SU-DHL-6 (cell line): Measurements from ENCODE around the gene JPH4.

ENCODE experiments used
- H2AFZ ChIP-seq: fragments of 200-600 bp; sonication (generic); 2 replicates; pipeline ENCODE4 v1.6.1; 2014; ENCODE audit warnings: low read depth, mild to moderate bottlenecking, moderate library complexity, mixed read lengths, antibody characterized with exemption, low read length; ENCODE audit not compliant: severe bottlenecking
- H3F3A ChIP-seq: fragments of 200-600 bp; shearing (Covaris generic); 2 replicates; pipeline ENCODE4 v1.6.0; 2016; ENCODE audit warnings: antibody characterized with exemption, mild to moderate bottlenecking; ENCODE audit not compliant: insufficient read depth
- H3K27ac ChIP-seq: fragments of 200-600 bp; sonication (generic); 2 replicates; pipeline ENCODE4 v1.5.1; 2016; ENCODE audit warnings: low read depth, mild to moderate bottlenecking, low read length, moderate library complexity, mixed read lengths
- H3K27me3 ChIP-seq: fragments of 200-600 bp; sonication (generic), shearing (Covaris generic); 2 replicates; pipeline ENCODE4 v1.6.0; 2014; ENCODE audit warnings: mild to moderate bottlenecking, low read length
- H3K36me3 ChIP-seq: fragments of 200-600 bp; sonication (generic); 2 replicates; pipeline ENCODE4 v1.6.1; 2014; ENCODE audit warnings: mild to moderate bottlenecking, low read length, mixed read lengths
- H3K4me2 ChIP-seq: fragments of 300-600, 200-600 bp; shearing (Covaris generic), sonication (generic); 2 replicates; pipeline ENCODE4 v1.6.0; 2014; ENCODE audit warnings: low read length, low read depth, mild to moderate bottlenecking; ENCODE audit not compliant: poor library complexity, severe bottlenecking
- H3K4me3 ChIP-seq: fragments of 200-600 bp; sonication (generic); 2 replicates; pipeline ENCODE4 v1.5.1; 2014; ENCODE audit warnings: antibody characterized with exemption, low read length, mild to moderate bottlenecking, mixed read lengths; ENCODE audit not compliant: insufficient read depth, poor library complexity, severe bottlenecking
- H3K79me2 ChIP-seq: fragments of 200-600 bp; sonication (generic); 2 replicates; pipeline ENCODE4 v1.6.1; 2014; ENCODE audit warnings: mild to moderate bottlenecking, low read length, moderate library complexity; ENCODE audit not compliant: insufficient read depth
- H3K9ac ChIP-seq: fragments of 200-600 bp; sonication (generic); 2 replicates; pipeline ENCODE4 v1.7.0; 2014; ENCODE audit warnings: mild to moderate bottlenecking, low read length
- H3K9me2 ChIP-seq: fragments of 200-600 bp; sonication (generic); replicated peaks from 2 replicates; pipeline ENCODE4 v1.6.1; 2014; ENCODE audit warnings: low read length; ENCODE audit not compliant: insufficient read depth
- H3K9me3 ChIP-seq: fragments of 200-600 bp; sonication (generic); 2 replicates; pipeline ENCODE4 v1.6.1; 2014; ENCODE audit warnings: low read length, mixed read lengths; ENCODE audit not compliant: insufficient read depth
- H4K20me1 ChIP-seq: fragments of 200-600 bp; sonication (generic); 2 replicates; pipeline ENCODE4 v1.6.1; 2014; ENCODE audit warnings: low read depth, mild to moderate bottlenecking, antibody characterized with exemption, low read length, moderate library complexity, mixed read lengths
- EZH2phosphoT487 ChIP-seq: fragments of 200-600 bp; sonication (generic), shearing (Covaris generic); conservative IDR thresholded peaks from 2 replicates; pipeline ENCODE4 v1.6.1; 2018; ENCODE audit warnings: mild to moderate bottlenecking, antibody characterized with exemption, low read length, moderate library complexity, mixed read lengths
- TF ChIP-seq, protein P1 (sequence below): fragments of 200-600 bp; sonication (generic); IDR thresholded peaks from one replicate; pipeline ENCODE4 v1.5.1; 2017; ENCODE audit warnings: antibody characterized with exemption, mild to moderate bottlenecking, low read length, moderate library complexity; ENCODE audit not compliant: insufficient read depth, poor library complexity, severe bottlenecking

JPH4 gene

DNA sequence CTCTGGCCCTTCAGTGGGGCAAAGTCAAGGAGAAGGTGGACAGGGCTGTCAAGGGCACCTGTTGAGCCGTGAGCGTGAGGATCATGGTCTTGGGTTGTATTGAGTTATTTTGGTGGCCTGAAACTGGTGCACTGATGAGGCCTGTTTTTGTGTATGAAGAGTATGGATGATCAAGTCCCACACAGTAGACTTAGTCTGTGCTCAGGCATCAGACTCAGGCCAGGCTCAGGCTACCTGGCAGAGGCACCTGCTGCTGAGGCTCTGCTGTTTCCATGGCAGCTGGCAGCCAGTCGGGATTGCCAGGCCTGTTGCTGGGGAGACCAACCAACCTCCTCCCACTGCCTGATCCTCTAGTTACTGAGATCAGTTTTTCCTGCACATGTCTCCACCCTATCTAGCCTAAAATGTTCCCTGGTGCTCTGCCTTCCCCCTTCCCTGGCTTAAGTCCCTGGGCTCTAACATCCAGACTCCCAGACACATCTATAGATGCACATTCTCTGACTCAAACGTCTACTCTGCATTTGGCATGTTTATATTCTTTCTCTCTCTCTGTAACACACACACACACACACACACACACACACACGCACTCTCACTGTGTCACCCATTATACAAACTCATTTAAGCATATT is 5.1 kb downstream of the JPH4 start:
- no peak overlapping the region for H3K9ac ChIP-seq
- H3K36me3 ChIP-seq, result no peaks in the 10 kb centered on the region
- no peaks in the 10 kb centered on the region for H3K27me3 ChIP-seq
- H3K27ac ChIP-seq, result no peak overlapping the region
- H3K9me2 ChIP-seq, result no peaks in the 10 kb centered on the region
- H3K79me2 ChIP-seq, result no peaks in the 10 kb centered on the region
- no peaks in the 10 kb centered on the region for H3K9me3 ChIP-seq
- no peak overlapping the region for H2AFZ ChIP-seq
- H3K4me3 ChIP-seq, result no peak overlapping the region
- H3K4me2 ChIP-seq, result no peak overlapping the region
- H3F3A ChIP-seq, result peaks cover 9% of the 10 kb centered on the region; the same call in 1 of the 2 replicates
- TF ChIP-seq, protein P1, sequence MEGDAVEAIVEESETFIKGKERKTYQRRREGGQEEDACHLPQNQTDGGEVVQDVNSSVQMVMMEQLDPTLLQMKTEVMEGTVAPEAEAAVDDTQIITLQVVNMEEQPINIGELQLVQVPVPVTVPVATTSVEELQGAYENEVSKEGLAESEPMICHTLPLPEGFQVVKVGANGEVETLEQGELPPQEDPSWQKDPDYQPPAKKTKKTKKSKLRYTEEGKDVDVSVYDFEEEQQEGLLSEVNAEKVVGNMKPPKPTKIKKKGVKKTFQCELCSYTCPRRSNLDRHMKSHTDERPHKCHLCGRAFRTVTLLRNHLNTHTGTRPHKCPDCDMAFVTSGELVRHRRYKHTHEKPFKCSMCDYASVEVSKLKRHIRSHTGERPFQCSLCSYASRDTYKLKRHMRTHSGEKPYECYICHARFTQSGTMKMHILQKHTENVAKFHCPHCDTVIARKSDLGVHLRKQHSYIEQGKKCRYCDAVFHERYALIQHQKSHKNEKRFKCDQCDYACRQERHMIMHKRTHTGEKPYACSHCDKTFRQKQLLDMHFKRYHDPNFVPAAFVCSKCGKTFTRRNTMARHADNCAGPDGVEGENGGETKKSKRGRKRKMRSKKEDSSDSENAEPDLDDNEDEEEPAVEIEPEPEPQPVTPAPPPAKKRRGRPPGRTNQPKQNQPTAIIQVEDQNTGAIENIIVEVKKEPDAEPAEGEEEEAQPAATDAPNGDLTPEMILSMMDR, result no peak
- no peak for TF ChIP-seq EZH2phosphoT487
- no peaks in the 10 kb centered on the region for H4K20me1 ChIP-seq

DNA sequence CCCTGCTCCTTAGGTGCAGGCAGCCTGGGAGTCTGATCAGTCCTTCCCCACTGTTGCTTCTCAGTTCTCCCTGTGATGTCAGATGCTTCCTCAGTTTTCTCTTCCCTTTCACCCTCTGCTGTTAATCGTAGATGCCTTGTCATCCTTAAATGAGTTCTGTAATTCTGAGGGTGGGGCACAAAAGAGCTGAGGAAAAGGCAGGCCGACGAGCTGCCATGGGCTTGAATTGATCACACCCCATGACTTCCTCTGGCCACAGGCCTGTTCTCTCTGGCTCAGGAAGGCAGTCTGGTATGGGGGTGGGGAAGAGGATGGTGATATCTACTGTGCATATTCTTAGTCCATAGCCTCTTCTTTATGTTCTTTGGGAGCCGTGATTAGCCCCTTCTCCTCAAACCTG is 5.8 kb downstream of the JPH4 start:
- Histone ChIP-seq H2AFZ (no peak overlapping the region), H3K27ac (no peak overlapping the region), H3K36me3 (no peaks in the 10 kb centered on the region), H3K9ac (no peak overlapping the region), H3K79me2 (no peaks in the 10 kb centered on the region), H4K20me1 (no peaks in the 10 kb centered on the region), H3K4me3 (no peak overlapping the region), H3K9me3 (no peaks in the 10 kb centered on the region), H3F3A (peaks cover 9% of the 10 kb centered on the region; the same call in 1 of the 2 replicates), H3K9me2 (no peaks in the 10 kb centered on the region), H3K27me3 (no peaks in the 10 kb centered on the region), H3K4me2 (no peak overlapping the region)
- TF ChIP-seq, protein P1, result no peak
- TF ChIP-seq EZH2phosphoT487, result no peak

- Histone ChIP-seq H3K4me3 (no peak overlapping the region), H3K9ac (no peak overlapping the region), H3K4me2 (no peak overlapping the region)
These were observed 6.1 kb downstream of the JPH4 start for GRCh38 chr14:23572524-23572828.

More at GRCh38 chr14:23572524-23572828, 6.1 kb downstream of the JPH4 start:
- Histone ChIP-seq H4K20me1 (no peaks in the 10 kb centered on the region), H3K36me3 (no peaks in the 10 kb centered on the region), H2AFZ (no peak overlapping the region), H3K9me3 (no peaks in the 10 kb centered on the region), H3K27ac (no peak overlapping the region), H3K27me3 (no peaks in the 10 kb centered on the region), H3K79me2 (peaks cover under 1% of the 10 kb centered on the region; the same call in 1 of the 2 replicates), H3F3A (peaks cover 9% of the 10 kb centered on the region; the same call in 1 of the 2 replicates), H3K9me2 (no peaks in the 10 kb centered on the region)
- TF ChIP-seq, protein P1, result no peak
- no peak for TF ChIP-seq EZH2phosphoT487
